Epithelial cell of esophagus (primary cell): ENCODE data around the gene FILIP1.

Experiments
- DNase-seq: peaks from one replicate; pipeline ENCODE4 v3.0.0; 2010; ENCODE audit warnings: low read depth
- H3K4me3 ChIP-seq: 2 replicates; pipeline ENCODE4 v1.5.1; 2011; ENCODE audit warnings: mild to moderate bottlenecking, low read length, control low read depth
- CTCF ChIP-seq: IDR thresholded peaks from 2 replicates; pipeline ENCODE4 v1.5.1; 2011; ENCODE audit warnings: low read depth, mild to moderate bottlenecking, low read length, control low read depth, inconsistent platforms; ENCODE audit not compliant: insufficient read depth; ENCODE audit errors: missing control alignments

Gene FILIP1

GRCh38 chr6:75347898-75348610 lies 145.5 kb downstream of the FILIP1 start:
- no peak for TF ChIP-seq CTCF
- H3K4me3 ChIP-seq: no peak overlapping the region
- DNase-seq: no peak

- no peak overlapping the region for H3K4me3 ChIP-seq
- TF ChIP-seq CTCF: no peak
- DNase-seq: no peak
Observed at GRCh38 chr6:75345413-75345812, 148.2 kb downstream of the FILIP1 start.

- no peak overlapping the region for H3K4me3 ChIP-seq
- no peak for DNase-seq
- no peak for TF ChIP-seq CTCF
Observed at GRCh38 chr6:75344455-75344854, 149.1 kb downstream of the FILIP1 start.

GRCh38 chr6:75344021-75344420 lies 149.6 kb downstream of the FILIP1 start:
- TF ChIP-seq CTCF: no peak
- DNase-seq: no peak
- H3K4me3 ChIP-seq: no peak overlapping the region

GRCh38 chr6:75337835-75338580 lies 155.6 kb downstream of the FILIP1 start:
- DNase-seq: peak; percentile 22
- no peak overlapping the region for H3K4me3 ChIP-seq
- TF ChIP-seq CTCF: no peak

- no peak for TF ChIP-seq CTCF
- DNase-seq: peak; percentile 82
- no peak overlapping the region for H3K4me3 ChIP-seq
Observed at GRCh38 chr6:75334266-75335040, 159.1 kb downstream of the FILIP1 start.
